ENCODE measurements around the gene PRDX1. TPM values are rescaled to one million over a fixed set of nuclear protein-coding genes. Genes with fewer than 3 reads are reported as not detected.

The PRDX1 gene
- 335 TPM for polyA plus RNA-seq (2013, experiment 1 of 2; ENCODE audit: insufficient read length)
- 340 TPM for polyA plus RNA-seq (2013, experiment 2 of 2; ENCODE audit: insufficient read length)

GRCh38 chr1:45521413-45522323 is at the start of gene PRDX1:
Gene PRDX1 (minus strand): TSS chr1:45521884. CDS start chr1:45519043, 2,841 bp downstream.
- peak; percentile 97 for DNase-seq

- DNase-seq: no peak
Observed at GRCh38 chr1:45570631-45571030, 48.9 kb upstream of the PRDX1 start.

- DNase-seq: peak; percentile 63
Observed at GRCh38 chr1:45569962-45570581, 48.4 kb upstream of the PRDX1 start.

- no peak for DNase-seq
Observed at GRCh38 chr1:45569571-45569961, 47.9 kb upstream of the PRDX1 start.

GRCh38 chr1:45568421-45568820 is 46.7 kb upstream of the PRDX1 start:
- DNase-seq: no peak

GRCh38 chr1:45567911-45568310 is 46.2 kb upstream of the PRDX1 start:
- DNase-seq: no peak

GRCh38 chr1:45566722-45567121 is 45.0 kb upstream of the PRDX1 start:
- DNase-seq: no peak

GRCh38 chr1:45563843-45564242 is 42.2 kb upstream of the PRDX1 start:
- no peak for DNase-seq

GRCh38 chr1:45557422-45557944 is 35.8 kb upstream of the PRDX1 start:
- DNase-seq: no peak

- DNase-seq: no peak
Observed at GRCh38 chr1:45554198-45554597, 32.5 kb upstream of the PRDX1 start.

GRCh38 chr1:45552331-45552730 is 30.6 kb upstream of the PRDX1 start:
- no peak for DNase-seq

- no peak for DNase-seq
Observed at GRCh38 chr1:45551684-45552083, 30.0 kb upstream of the PRDX1 start.

- DNase-seq: peak; percentile 87
Observed at GRCh38 chr1:45550401-45551351, 29.0 kb upstream of the PRDX1 start, which contains the start of gene AKR1A1. Gene AKR1A1 (plus strand): TSS chr1:45550826. CDS start chr1:45561795, 10,969 bp downstream.

- DNase-seq: no peak
Observed at GRCh38 chr1:45545553-45546310, 24.0 kb upstream of the PRDX1 start.

- DNase-seq: no peak
Observed at GRCh38 chr1:45545019-45545493, 23.4 kb upstream of the PRDX1 start.

- DNase-seq: no peak
Observed at GRCh38 chr1:45544530-45544929, 22.8 kb upstream of the PRDX1 start.

- DNase-seq: no peak
Observed at GRCh38 chr1:45543581-45544417, 22.1 kb upstream of the PRDX1 start.

- no peak for DNase-seq
Observed at GRCh38 chr1:45542591-45542990, 20.9 kb upstream of the PRDX1 start.

GRCh38 chr1:45541193-45541592 is 19.5 kb upstream of the PRDX1 start:
- no peak for DNase-seq

- DNase-seq: no peak
Observed at GRCh38 chr1:45536886-45537285, 15.2 kb upstream of the PRDX1 start.

Measured in fibroblast of skin of abdomen (primary cell).